K562 (cell line): Measurements from ENCODE around the gene SCRN2. TPM values are rescaled to one million over a fixed set of nuclear protein-coding genes. Genes with fewer than 3 reads are reported as not detected.

Experiments
- ATF7 ChIP-seq: fragments of 450-650 bp; IDR thresholded peaks from 2 replicates; pipeline ENCODE4 v1.7.1; 2014; ENCODE audit warnings: mild to moderate bottlenecking, moderate library complexity
- BACH1 ChIP-seq: fragments of 200-800 bp; sonication (Bioruptor generic); IDR thresholded peaks from 2 replicates; pipeline ENCODE4 v1.6.1; 2016; ENCODE audit warnings: missing genetic modification characterization, missing compliant biosample characterization
- DEAF1 ChIP-seq: fragments of 450-650 bp; formaldehyde crosslinking; IDR thresholded peaks from 2 replicates; pipeline ENCODE4 v1.4.0; 2020; ENCODE audit warnings: mild to moderate bottlenecking, moderate library complexity
- GTF2A2 ChIP-seq: IDR thresholded peaks from 2 replicates; pipeline ENCODE4 v1.6.1; 2016; ENCODE audit warnings: mild to moderate bottlenecking, missing genetic modification characterization, missing compliant biosample characterization
- HMBOX1 ChIP-seq: sonication (generic); IDR thresholded peaks from 2 replicates; pipeline ENCODE4 v1.6.1; 2016
- JUND ChIP-seq, 2 experiments: IDR thresholded peaks; 2 replicates in 1 of 2; 3 replicates in 1 of 2; pipeline ENCODE4 v1.6.1; 2011; ENCODE audit warnings: borderline replicate concordance in 2 of 2, low read depth in 2 of 2, low read length in 2 of 2, improper control_type of control experiment in 1 of 2, missing biosample characterization in 1 of 2, missing genetic modification characterization in 1 of 2, missing genetic modification reagents in 1 of 2
- KLF16 ChIP-seq: IDR thresholded peaks from 2 replicates; pipeline ENCODE4 v1.6.1; 2016; ENCODE audit warnings: antibody characterized with exemption
- KLF6 ChIP-seq: fragments of 250-450 bp; sonication (Bioruptor Pico); IDR thresholded peaks from 2 replicates; pipeline ENCODE4 v1.4.0; 2020; ENCODE audit warnings: mild to moderate bottlenecking, moderate library complexity, borderline replicate concordance
- MCM2 ChIP-seq: fragments of 450-650 bp; IDR thresholded peaks from 2 replicates; pipeline ENCODE4 v1.6.1; 2017; ENCODE audit warnings: low read depth, mild to moderate bottlenecking
- MEF2D ChIP-seq: conservative IDR thresholded peaks from 2 replicates; pipeline ENCODE4 v1.6.1; 2016; ENCODE audit warnings: low read depth, missing genetic modification characterization, missing compliant biosample characterization
- MIER1 ChIP-seq: fragments of 450-650 bp; IDR thresholded peaks from 2 replicates; pipeline ENCODE4 v1.6.1; 2016; ENCODE audit warnings: antibody characterized with exemption, mild to moderate bottlenecking, low read depth
- NBN ChIP-seq: fragments of 450-650 bp; IDR thresholded peaks from 2 replicates; pipeline ENCODE4 v1.6.1; 2016; ENCODE audit warnings: low read depth, mild to moderate bottlenecking
- SRSF7 ChIP-seq: fragments of 200-400 bp; formaldehyde crosslinking; optimal IDR thresholded peaks from 2 replicates; pipeline ENCODE3; 2017; ENCODE audit warnings: mild to moderate bottlenecking, low read depth, low read length
- TCF3 ChIP-seq: sonication (generic); formaldehyde crosslinking; IDR thresholded peaks from 2 replicates; pipeline ENCODE4 v1.4.0; 2020; ENCODE audit warnings: mild to moderate bottlenecking, missing genetic modification reagents
- TCF7L2 ChIP-seq: fragments of 150-350 bp; IDR thresholded peaks from 2 replicates; pipeline ENCODE4 v1.6.1; 2016; ENCODE audit warnings: low read depth, mild to moderate bottlenecking, low read length, moderate library complexity
- THRB ChIP-seq: fragments of 450-650 bp; formaldehyde crosslinking; conservative IDR thresholded peaks from 2 replicates; pipeline ENCODE4 v1.4.0; 2022; ENCODE audit warnings: mild to moderate bottlenecking, missing genetic modification characterization
- ZBTB11 ChIP-seq, 3 experiments: fragments of 200-800 bp in 1 of 3; fragments of 250-450 bp in 1 of 3; fragments of 450-650 bp in 1 of 3; sonication (Bioruptor Pico) in 1 of 3; sonication (Bioruptor generic) in 1 of 3; formaldehyde crosslinking in 1 of 3; IDR thresholded peaks; 2 replicates each; pipeline versions ENCODE4 v1.6.1 to v1.8.0; 2016 to 2022; ENCODE audit warnings: mild to moderate bottlenecking in 2 of 3, missing genetic modification characterization in 2 of 3, missing compliant biosample characterization in 1 of 3, moderate library complexity in 1 of 3
- ZC3H4 ChIP-seq: sonication (generic); formaldehyde crosslinking; IDR thresholded peaks from 2 replicates; pipeline ENCODE4 v1.9.0; 2021; ENCODE audit warnings: missing genetic modification reagents, borderline replicate concordance
- ZFPM2 ChIP-seq: fragments of 250-450 bp; sonication (Bioruptor Pico); IDR thresholded peaks from 2 replicates; pipeline ENCODE4 v1.5.1; 2022; ENCODE audit warnings: mild to moderate bottlenecking
- ZNF253 ChIP-seq: fragments of 250-450 bp; sonication (Bioruptor Pico); conservative IDR thresholded peaks from 2 replicates; pipeline ENCODE4 v1.6.1; 2021; ENCODE audit warnings: mild to moderate bottlenecking
- ZNF263 ChIP-seq: sonication (generic); formaldehyde crosslinking; IDR thresholded peaks from 2 replicates; pipeline ENCODE4 v1.8.0; 2022; ENCODE audit warnings: mild to moderate bottlenecking, missing genetic modification reagents, borderline replicate concordance
- polyA plus RNA-seq, 8 experiments: library from polyadenylated mRNA; depleted of rRNA in 4 of 8; stranded (reverse) in 5 of 8; unstranded in 3 of 8; fragments of >200 nt; fragmentation: Nextera tagmentation in 2 of 8; fragmentation: Illumina TruSeq in 1 of 8; extraction: Ambion mirVana in 2 of 8; extraction: Trizol in 1 of 8; gene quantifications; 2 replicates each; pipeline versions ENCODE4 v1.2.1 to v1.2.3, GENCODE V29; 2011 to 2014; ENCODE audit warnings: inconsistent platforms in 1 of 8, missing spikeins in 1 of 8
- total RNA-seq, 7 experiments: library from RNA; depleted of rRNA in 6 of 7; stranded (reverse); fragments of >200 nt in 6 of 7; fragmentation: Illumina TruSeq in 2 of 7; extraction: Trizol in 2 of 7; gene quantifications; 2 replicates each; pipeline versions ENCODE4 v1.2.1 to v1.2.3, GENCODE V29; 2011 to 2021; ENCODE audit warnings: low replicate concordance in 1 of 7

SCRN2 gene
- total and polyA plus RNA-seq, 9 of the 15 experiments (the other 6 are each of a cell fraction or from before 2014, with no cell fraction given) = 0.25 to 32.9 (median 13.6) TPM

GRCh38 chr17:47877368-47878034 lies 36.4 kb upstream of the SCRN2 start (continued):
- TF ChIP-seq ZBTB11 (CRISPR knock-in tag; IDR thresholded peaks at IDR 0.05) = no peak
- TF ChIP-seq KLF6 (CRISPR knock-in tag) = 0 out of 2 replicates have a peak, but pooled peaks have one; percentile 67
- no peak for TF ChIP-seq ZC3H4 (CRISPR knock-in tag)
- no peak for TF ChIP-seq TCF7L2
- TF ChIP-seq ZFPM2 = no peak
- TF ChIP-seq MCM2 = no peak
- no peak; the same call in 1 of the 2 replicates for TF ChIP-seq ZNF263 (CRISPR knock-in tag)
- TF ChIP-seq ATF7 = peak; percentile 70
- TF ChIP-seq ZNF253 (CRISPR knock-in tag) = no peak
- no peak for TF ChIP-seq HMBOX1
- no peak for TF ChIP-seq SRSF7
- TF ChIP-seq GTF2A2 (tag) = no peak
- TF ChIP-seq JUND (IDR thresholded peaks at IDR 0.05; ENCODE audit: borderline replicate concordance, low read depth, low read length) = peak; percentile 75; the same call in 1 of the 2 replicates
- peak; percentile 71; the same call in 1 of the 3 replicates for TF ChIP-seq JUND (tag; IDR thresholded peaks at IDR 0.05; ENCODE audit: borderline replicate concordance, low read depth, low read length)
- peak; percentile 52; the same call in 1 of the 2 replicates for TF ChIP-seq NBN
- peak; percentile 47; the same call in 1 of the 2 replicates for TF ChIP-seq BACH1 (tag)
- peak; percentile 48; the same call in 1 of the 2 replicates for TF ChIP-seq MEF2D
- TF ChIP-seq KLF16 = peak; percentile 75
- TF ChIP-seq DEAF1 (CRISPR knock-in tag) = no peak
- peak; percentile 85 for TF ChIP-seq TCF3
- TF ChIP-seq MIER1 = no peak
- no peak for TF ChIP-seq THRB (CRISPR knock-in tag)
